Measurements from ENCODE around the gene TRAPPC12. TPM values are rescaled to one million over a fixed set of nuclear protein-coding genes. Genes with fewer than 3 reads are reported as not detected.
A peak's percentile ranks its signal among the peaks of the same experiment; 100 is the strongest.
"Not testable (repeated sequence)": the region's sequence is repeated elsewhere in the genome, so short reads cannot be mapped to it uniquely, and the experiment has no call there.

The TRAPPC12 gene
- total RNA-seq, 1 donor from 2014 or later = 89.7 TPM

- DNase-seq (ENCODE audit: extremely low spot score, unreplicated experiment) = peak; percentile 70
- Mint-ChIP-seq H3K27me3 (ENCODE audit: unreplicated experiment) (no peaks in the 10 kb centered on the region), H3K27ac (ENCODE audit: unreplicated experiment) (no peak overlapping the region), H3K4me3 (ENCODE audit: unreplicated experiment) (no peak overlapping the region), H3K4me1 (ENCODE audit: unreplicated experiment) (peaks cover 8% of the 10 kb centered on the region), H3K9me3 (ENCODE audit: unreplicated experiment) (no peaks in the 10 kb centered on the region), H3K36me3 (ENCODE audit: unreplicated experiment) (peaks cover 19% of the 10 kb centered on the region)
- TF ChIP-seq CTCF (IDR thresholded peaks at IDR 0.05) = no peak
These were observed 114.1 kb downstream of the TRAPPC12 start for GRCh38 chr2:3493615-3494007.

GRCh38 chr2:3494984-3495666, 115.6 kb downstream of the TRAPPC12 start:
- H3K4me3 Mint-ChIP-seq (ENCODE audit: unreplicated experiment) = no peak overlapping the region
- no peaks in the 10 kb centered on the region for H3K9me3 Mint-ChIP-seq (ENCODE audit: unreplicated experiment)
- H3K27me3 Mint-ChIP-seq (ENCODE audit: unreplicated experiment) = no peaks in the 10 kb centered on the region
- H3K27ac Mint-ChIP-seq (ENCODE audit: unreplicated experiment) = no peak overlapping the region
- H3K4me1 Mint-ChIP-seq (ENCODE audit: unreplicated experiment) = peaks cover 6% of the 10 kb centered on the region
- no peak for TF ChIP-seq CTCF (IDR thresholded peaks at IDR 0.05)
- H3K36me3 Mint-ChIP-seq (ENCODE audit: unreplicated experiment) = peaks cover 27% of the 10 kb centered on the region
- peak; percentile 63 for DNase-seq (ENCODE audit: extremely low spot score, unreplicated experiment)

- H3K27ac Mint-ChIP-seq (ENCODE audit: unreplicated experiment); H3K27me3 Mint-ChIP-seq (ENCODE audit: unreplicated experiment); H3K9me3 Mint-ChIP-seq (ENCODE audit: unreplicated experiment); H3K4me1 Mint-ChIP-seq (ENCODE audit: unreplicated experiment); H3K4me3 Mint-ChIP-seq (ENCODE audit: unreplicated experiment): not testable (repeated sequence)
- peak; percentile 54 for DNase-seq (ENCODE audit: extremely low spot score, unreplicated experiment)
- peaks cover 35% of the 10 kb centered on the region for H3K36me3 Mint-ChIP-seq (ENCODE audit: unreplicated experiment)
These were observed 117.2 kb downstream of the TRAPPC12 start for GRCh38 chr2:3496708-3497080.

- DNase-seq (ENCODE audit: extremely low spot score, unreplicated experiment) = peak; percentile 60
- no peak overlapping the region for H3K4me3 Mint-ChIP-seq (ENCODE audit: unreplicated experiment)
- H3K36me3 Mint-ChIP-seq (ENCODE audit: unreplicated experiment) = peaks cover 45% of the 10 kb centered on the region
- no peak overlapping the region for H3K27ac Mint-ChIP-seq (ENCODE audit: unreplicated experiment)
- H3K27me3 Mint-ChIP-seq (ENCODE audit: unreplicated experiment) = no peaks in the 10 kb centered on the region
- no peaks in the 10 kb centered on the region for H3K9me3 Mint-ChIP-seq (ENCODE audit: unreplicated experiment)
- TF ChIP-seq CTCF (IDR thresholded peaks at IDR 0.05) = no peak
- no peaks in the 10 kb centered on the region for H3K4me1 Mint-ChIP-seq (ENCODE audit: unreplicated experiment)
These were observed 119.4 kb downstream of the TRAPPC12 start for GRCh38 chr2:3498783-3499394.

GRCh38 chr2:3500326-3500899, 120.9 kb downstream of the TRAPPC12 start:
- no peak overlapping the region for H3K27ac Mint-ChIP-seq (ENCODE audit: unreplicated experiment)
- no peaks in the 10 kb centered on the region for H3K27me3 Mint-ChIP-seq (ENCODE audit: unreplicated experiment)
- H3K36me3 Mint-ChIP-seq (ENCODE audit: unreplicated experiment) = peaks cover 54% of the 10 kb centered on the region
- H3K4me3 Mint-ChIP-seq (ENCODE audit: unreplicated experiment) = no peak overlapping the region
- H3K4me1 Mint-ChIP-seq (ENCODE audit: unreplicated experiment) = no peaks in the 10 kb centered on the region
- TF ChIP-seq CTCF (IDR thresholded peaks at IDR 0.05) = no peak
- H3K9me3 Mint-ChIP-seq (ENCODE audit: unreplicated experiment) = no peaks in the 10 kb centered on the region
- DNase-seq (ENCODE audit: extremely low spot score, unreplicated experiment) = peak; percentile 83

All from osteocyte (in vitro differentiated cells).